Colonic mucosa (tissue), 4 donors: ENCODE measurements around the gene SDF2L1. TPM values are rescaled to one million over a fixed set of nuclear protein-coding genes. Genes with fewer than 3 reads are reported as not detected.
"Not testable (repeated sequence)": the region's sequence is repeated elsewhere in the genome, so short reads cannot be mapped to it uniquely, and the experiment has no call there.

Source experiments
- DNase-seq: peaks from one replicate; pipeline ENCODE4 v3.0.0-alpha.2; 2020
- H3K27ac ChIP-seq: fragments of 200-600 bp; one replicate; pipeline ENCODE4 v1.8.0; 2021
- H3K27me3 ChIP-seq: fragments of 200-600 bp; one replicate; pipeline ENCODE4 v1.8.0; 2021
- H3K36me3 ChIP-seq: fragments of 200-600 bp; one replicate; pipeline ENCODE4 v1.8.0; 2021
- H3K4me1 ChIP-seq: fragments of 200-600 bp; one replicate; pipeline ENCODE4 v1.8.0; 2021; ENCODE audit warnings: mild to moderate bottlenecking
- H3K4me3 ChIP-seq: fragments of 200-600 bp; one replicate; pipeline ENCODE4 v1.8.0; 2021
- H3K9ac ChIP-seq, 2 donors: one replicate each; pipeline ENCODE4 v1.7.0; 2013; ENCODE audit warnings: control low read depth in 2 of 2, low read depth in 2 of 2, low read length in 2 of 2
- H3K9me3 ChIP-seq: fragments of 200-600 bp; one replicate; pipeline ENCODE4 v1.8.0; 2021
- intact Hi-C: fragments of 100-400 bp; cut with DNase I; formaldehyde crosslinking; loops from one replicate; pipeline ENCODE4 v1.14.1; 2022
- total RNA-seq, 2 donors: library from RNA; stranded (reverse); fragmentation: NEBNext Ultra II Directional in 1 of 2; extraction: Animal tissue kit (Norgen Biotek cat#: 25700) in 1 of 2; gene quantifications; one replicate each; pipeline ENCODE4 v1.2.1, GENCODE V29; 2021
- TF ChIP-seq, protein P1 (sequence below): fragments of 200-600 bp; IDR thresholded peaks from one replicate; pipeline ENCODE4 v1.8.0; 2022; ENCODE audit warnings: antibody characterized with exemption, mild to moderate bottlenecking
- donor health status: healthy.
- donor health status: DM: no; HTN: no; CAD: no.
- donor health status: DM: no; HTN: no; CAD: no.

The SDF2L1 gene
- total RNA-seq, 2 donors from 2014 or later = 48.8 to 177 TPM

DNA sequence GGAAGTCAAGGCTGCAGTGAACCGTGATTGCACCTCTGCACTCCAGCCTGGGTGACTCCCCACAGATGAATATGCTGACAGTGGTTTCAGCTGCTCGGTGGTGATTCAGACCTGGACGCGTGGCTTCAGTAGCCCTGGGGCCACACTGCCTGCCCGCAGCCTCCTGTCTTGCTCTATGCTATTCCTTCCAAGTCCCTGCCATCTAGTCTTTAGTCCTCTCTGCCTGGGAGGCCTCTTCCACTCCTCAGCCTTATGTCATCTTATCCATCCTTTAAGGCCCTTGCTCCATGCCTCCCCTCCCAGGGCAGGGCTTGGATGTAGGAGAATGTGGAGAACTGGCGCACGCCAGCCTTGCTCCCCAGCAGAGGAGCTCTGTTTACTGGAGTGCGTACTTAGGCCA is 35.3 kb upstream of the SDF2L1 start:
- H3K27ac ChIP-seq = no peak overlapping the region
- no peaks in the 10 kb centered on the region for H3K27me3 ChIP-seq
- no peak for DNase-seq
- TF ChIP-seq, protein P1, sequence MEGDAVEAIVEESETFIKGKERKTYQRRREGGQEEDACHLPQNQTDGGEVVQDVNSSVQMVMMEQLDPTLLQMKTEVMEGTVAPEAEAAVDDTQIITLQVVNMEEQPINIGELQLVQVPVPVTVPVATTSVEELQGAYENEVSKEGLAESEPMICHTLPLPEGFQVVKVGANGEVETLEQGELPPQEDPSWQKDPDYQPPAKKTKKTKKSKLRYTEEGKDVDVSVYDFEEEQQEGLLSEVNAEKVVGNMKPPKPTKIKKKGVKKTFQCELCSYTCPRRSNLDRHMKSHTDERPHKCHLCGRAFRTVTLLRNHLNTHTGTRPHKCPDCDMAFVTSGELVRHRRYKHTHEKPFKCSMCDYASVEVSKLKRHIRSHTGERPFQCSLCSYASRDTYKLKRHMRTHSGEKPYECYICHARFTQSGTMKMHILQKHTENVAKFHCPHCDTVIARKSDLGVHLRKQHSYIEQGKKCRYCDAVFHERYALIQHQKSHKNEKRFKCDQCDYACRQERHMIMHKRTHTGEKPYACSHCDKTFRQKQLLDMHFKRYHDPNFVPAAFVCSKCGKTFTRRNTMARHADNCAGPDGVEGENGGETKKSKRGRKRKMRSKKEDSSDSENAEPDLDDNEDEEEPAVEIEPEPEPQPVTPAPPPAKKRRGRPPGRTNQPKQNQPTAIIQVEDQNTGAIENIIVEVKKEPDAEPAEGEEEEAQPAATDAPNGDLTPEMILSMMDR = no peak
- H3K4me3 ChIP-seq = no peak overlapping the region
- H3K9ac ChIP-seq = no peak overlapping the region
- no peaks in the 10 kb centered on the region for H3K36me3 ChIP-seq
- H3K9me3 ChIP-seq = no peaks in the 10 kb centered on the region
- intact Hi-C loops = no loop called here
- no peaks in the 10 kb centered on the region for H3K4me1 ChIP-seq

DNA sequence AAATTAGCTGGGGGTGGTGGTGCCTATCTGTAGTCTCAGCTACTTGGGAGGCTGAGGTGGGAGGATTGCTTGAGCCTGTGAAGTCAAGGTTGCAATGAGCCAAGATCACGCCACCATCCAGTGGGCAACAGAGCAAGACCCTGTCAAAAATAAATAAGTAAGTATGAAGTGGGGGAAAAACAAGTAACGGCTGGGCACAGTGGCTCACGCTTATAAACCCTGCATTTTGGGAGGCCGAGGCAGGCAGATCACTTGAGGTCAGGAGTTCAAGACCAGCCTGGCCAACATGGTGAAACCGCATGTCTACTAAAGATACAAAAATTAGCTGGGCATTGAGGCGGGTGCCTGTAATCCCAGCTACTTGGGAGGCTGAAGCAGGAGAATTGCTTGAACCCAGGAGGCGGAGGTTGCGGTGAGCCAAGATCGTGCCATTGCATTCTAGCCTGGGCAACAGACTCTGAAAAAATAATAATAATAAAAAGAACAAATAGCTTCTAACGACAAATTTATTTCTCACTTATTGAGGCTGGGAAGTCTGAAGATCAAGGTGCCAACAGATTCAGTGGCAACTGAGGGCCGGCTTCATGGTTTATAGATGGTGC is 32.4 kb upstream of the SDF2L1 start:
- H3K4me3 ChIP-seq, intact Hi-C loops, H3K4me1 ChIP-seq, H3K27me3 ChIP-seq, H3K9me3 ChIP-seq, DNase-seq, H3K9ac ChIP-seq, H3K36me3 ChIP-seq, H3K27ac ChIP-seq: not testable (repeated sequence)

DNA sequence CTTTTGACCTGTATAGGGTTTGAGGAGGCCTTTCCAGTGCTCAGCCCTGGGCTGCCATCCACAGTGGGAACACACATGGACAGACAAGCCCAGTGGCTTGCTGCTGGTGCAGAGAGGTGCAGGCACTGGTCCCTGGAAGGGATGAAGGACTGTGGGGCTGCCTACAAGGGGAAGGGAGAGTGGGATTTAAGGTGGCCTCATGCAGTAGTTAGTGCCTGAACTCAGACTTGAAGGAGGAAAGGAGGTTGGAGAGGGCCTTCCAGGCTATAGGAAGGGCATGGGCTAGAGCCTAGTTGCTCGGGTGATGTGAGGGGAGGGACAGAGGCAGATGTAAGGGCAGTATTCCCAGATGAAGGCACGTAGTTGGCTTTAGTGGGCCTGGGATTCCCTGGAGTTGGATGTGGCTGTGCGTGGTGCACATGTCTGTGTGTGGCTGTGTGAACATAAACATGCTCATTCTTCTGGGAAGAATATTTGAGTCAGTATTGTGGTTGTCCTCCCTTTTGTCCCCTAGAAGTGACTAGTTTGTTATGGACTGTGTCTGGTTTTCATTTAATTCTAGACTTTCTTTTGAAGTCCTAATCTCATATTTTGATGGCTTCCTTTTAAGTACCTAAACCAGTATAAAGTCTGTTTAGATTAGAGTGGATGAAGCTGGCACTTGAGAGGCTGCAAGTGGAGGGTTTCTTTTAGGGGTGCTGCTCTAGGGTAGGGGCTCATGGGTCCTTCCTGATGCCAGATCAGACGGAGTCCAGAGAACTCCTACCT is 30.7 kb upstream of the SDF2L1 start:
- no peaks in the 10 kb centered on the region for H3K9me3 ChIP-seq
- H3K9ac ChIP-seq = no peak overlapping the region
- TF ChIP-seq, protein P1 = no peak
- H3K27ac ChIP-seq = no peak overlapping the region
- intact Hi-C loops = no loop called here
- H3K27me3 ChIP-seq = no peaks in the 10 kb centered on the region
- no peak overlapping the region for H3K4me3 ChIP-seq
- H3K36me3 ChIP-seq = no peaks in the 10 kb centered on the region
- no peaks in the 10 kb centered on the region for H3K4me1 ChIP-seq
- DNase-seq = no peak

DNA sequence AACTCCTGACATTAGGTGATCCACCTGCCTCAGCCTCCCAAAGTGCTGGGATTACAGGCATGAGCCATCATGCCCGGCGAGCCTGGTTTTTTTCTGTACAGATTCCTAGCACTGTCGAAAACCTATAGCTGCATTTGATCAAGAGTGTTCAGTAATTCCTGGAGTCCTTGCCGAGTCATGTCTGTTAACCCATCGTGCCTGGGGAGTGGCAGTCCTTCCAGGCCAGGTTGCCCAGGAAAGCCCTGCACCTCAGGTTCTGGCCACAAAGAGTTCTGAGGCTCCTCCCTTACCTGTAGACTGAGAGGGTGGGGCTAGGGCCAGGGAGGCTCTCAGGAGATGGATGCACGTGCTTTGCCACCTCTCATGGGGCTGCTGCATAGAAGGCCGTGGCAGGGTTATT is 29.2 kb upstream of the SDF2L1 start:
- no peaks in the 10 kb centered on the region for H3K27me3 ChIP-seq
- no peaks in the 10 kb centered on the region for H3K4me1 ChIP-seq
- no peaks in the 10 kb centered on the region for H3K36me3 ChIP-seq
- no peak overlapping the region for H3K4me3 ChIP-seq
- intact Hi-C loops = no loop called here
- H3K27ac ChIP-seq = no peak overlapping the region
- no peak for DNase-seq
- TF ChIP-seq, protein P1 = no peak
- no peaks in the 10 kb centered on the region for H3K9me3 ChIP-seq
- H3K9ac ChIP-seq = no peak overlapping the region

DNA sequence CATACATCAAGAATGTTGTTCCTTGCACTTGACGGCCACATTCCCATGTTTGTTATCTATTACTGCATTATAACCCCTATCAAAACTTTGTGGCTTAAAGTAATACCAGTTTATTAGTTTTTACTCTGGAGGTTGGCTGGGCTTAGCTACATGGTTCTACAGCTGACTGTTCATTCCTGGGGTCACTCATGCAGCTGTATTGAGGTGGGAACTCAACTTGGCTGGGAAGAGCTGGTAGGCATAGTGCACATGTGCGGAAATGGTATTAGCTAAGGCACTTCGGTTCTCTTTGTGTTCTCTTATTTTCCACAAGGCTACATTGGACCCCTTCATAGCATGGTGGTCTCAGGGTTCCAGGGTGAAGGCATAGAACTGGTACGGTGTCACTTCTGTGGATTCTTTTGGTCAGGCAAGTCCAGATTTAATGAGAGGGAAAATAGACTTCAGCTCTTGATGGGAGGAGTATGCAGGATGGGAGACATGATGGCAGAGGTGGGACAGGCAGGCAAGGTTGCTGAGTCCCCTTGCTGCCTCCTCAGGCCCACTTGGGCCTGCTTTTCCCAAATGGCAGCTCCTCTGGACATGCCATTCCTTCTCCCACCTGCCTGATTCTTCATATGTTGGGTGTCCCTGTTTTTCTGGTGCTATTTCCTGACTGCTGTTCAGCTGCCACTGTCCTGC is 28.4 kb upstream of the SDF2L1 start:
- H3K9ac ChIP-seq = no peak overlapping the region
- no peaks in the 10 kb centered on the region for H3K36me3 ChIP-seq
- TF ChIP-seq, protein P1 = no peak

More for the DNA sequence above, 28.4 kb upstream of the SDF2L1 start:
- H3K4me3 ChIP-seq = no peak overlapping the region
- no peaks in the 10 kb centered on the region for H3K4me1 ChIP-seq
- intact Hi-C loops = no loop called here
- no peaks in the 10 kb centered on the region for H3K9me3 ChIP-seq
- no peak overlapping the region for H3K27ac ChIP-seq
- no peaks in the 10 kb centered on the region for H3K27me3 ChIP-seq
- no peak for DNase-seq
